Measurements from ENCODE around the gene SKI.

DNA sequence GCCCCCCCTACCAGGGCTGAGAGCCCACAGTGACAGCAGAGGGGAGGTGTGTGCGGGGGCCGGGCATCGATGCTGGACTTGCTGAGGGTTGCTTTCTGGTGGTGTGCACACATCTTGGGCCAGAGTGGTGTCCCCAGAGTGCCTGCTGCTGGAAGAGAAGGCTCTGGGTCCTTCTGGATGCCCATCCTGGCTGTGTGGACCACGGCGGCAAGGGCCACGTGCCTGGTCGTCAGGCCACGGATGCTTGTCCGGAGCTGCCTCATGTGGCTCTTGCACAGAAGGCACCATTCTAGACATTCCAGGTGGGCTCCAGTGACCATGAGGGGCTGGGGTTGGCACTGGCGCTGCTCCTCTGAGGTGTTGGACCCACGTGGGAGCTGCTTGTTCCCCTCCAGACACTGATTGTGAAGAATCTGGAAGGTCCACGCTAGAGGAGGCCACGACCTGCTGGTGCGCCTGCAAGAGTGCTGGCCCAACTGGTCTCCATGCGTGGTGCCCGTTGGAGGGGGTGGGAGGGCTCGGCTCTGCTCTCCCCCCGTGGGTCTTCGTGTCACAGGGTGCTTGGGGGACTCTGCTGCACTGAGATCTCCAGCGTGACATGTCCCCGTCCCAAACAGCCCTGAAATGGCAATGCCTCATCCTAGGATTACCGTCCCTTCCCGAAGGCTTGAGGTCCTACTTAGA is 25.8 kb downstream of the SKI start:
- no peak for TF ChIP-seq POLR2A (IDR thresholded peaks at IDR 0.05; ENCODE audit: extremely low read depth, insufficient read length)
- TF ChIP-seq, protein P1, sequence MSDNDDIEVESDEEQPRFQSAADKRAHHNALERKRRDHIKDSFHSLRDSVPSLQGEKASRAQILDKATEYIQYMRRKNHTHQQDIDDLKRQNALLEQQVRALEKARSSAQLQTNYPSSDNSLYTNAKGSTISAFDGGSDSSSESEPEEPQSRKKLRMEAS (IDR thresholded peaks at IDR 0.05; ENCODE audit: low read depth, low read length) = no peak
